ENCODE results near the gene RPS19.

DNA sequence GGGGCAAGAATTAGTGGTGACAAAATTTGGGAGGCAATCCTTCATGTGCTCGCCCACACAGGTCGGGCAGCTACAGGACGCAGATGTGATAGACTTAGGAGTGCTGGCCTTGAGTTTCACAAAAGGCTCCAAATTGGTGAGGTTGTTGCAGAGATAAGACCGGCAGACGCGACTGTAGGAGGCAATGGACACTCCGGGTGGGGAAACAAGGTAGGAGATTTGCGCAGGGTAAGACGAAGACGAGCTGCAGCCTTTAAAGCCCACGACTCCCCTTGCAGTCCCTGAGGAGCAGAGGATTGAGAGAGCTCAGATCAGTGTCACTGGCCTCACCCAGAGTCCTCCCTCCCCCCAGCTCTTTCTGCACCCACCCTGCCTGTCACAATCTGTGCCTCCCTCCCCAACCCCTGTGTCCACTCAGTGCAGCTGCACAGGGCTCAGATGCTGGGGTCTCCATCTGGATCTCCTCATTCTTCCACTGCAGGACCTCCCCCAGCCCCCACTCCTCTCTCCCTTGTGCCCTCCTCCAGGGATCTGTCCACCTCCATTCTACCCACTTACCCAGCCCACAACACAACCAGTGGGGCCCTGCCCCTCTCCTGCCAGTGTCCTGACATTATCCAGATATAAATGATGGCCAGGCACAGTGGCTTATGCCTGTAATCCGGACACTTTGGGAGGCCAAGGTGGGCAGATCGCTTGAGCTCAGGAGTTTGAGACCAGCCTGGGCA, 21.9 kb upstream of the RPS19 start:
- TF ChIP-seq, protein P1, sequence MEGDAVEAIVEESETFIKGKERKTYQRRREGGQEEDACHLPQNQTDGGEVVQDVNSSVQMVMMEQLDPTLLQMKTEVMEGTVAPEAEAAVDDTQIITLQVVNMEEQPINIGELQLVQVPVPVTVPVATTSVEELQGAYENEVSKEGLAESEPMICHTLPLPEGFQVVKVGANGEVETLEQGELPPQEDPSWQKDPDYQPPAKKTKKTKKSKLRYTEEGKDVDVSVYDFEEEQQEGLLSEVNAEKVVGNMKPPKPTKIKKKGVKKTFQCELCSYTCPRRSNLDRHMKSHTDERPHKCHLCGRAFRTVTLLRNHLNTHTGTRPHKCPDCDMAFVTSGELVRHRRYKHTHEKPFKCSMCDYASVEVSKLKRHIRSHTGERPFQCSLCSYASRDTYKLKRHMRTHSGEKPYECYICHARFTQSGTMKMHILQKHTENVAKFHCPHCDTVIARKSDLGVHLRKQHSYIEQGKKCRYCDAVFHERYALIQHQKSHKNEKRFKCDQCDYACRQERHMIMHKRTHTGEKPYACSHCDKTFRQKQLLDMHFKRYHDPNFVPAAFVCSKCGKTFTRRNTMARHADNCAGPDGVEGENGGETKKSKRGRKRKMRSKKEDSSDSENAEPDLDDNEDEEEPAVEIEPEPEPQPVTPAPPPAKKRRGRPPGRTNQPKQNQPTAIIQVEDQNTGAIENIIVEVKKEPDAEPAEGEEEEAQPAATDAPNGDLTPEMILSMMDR (IDR thresholded peaks at IDR 0.05): no peak
- TF ChIP-seq POLR2A (IDR thresholded peaks at IDR 0.05) (no peak), POLR2AphosphoS5 (IDR thresholded peaks at IDR 0.05) (no peak)
